GM12878 (cell line): ENCODE data around the gene MR1. TPM values are rescaled to one million over a fixed set of nuclear protein-coding genes. Genes with fewer than 3 reads are reported as not detected.

Source experiments
- BACH1 ChIP-seq: fragments of 450-650 bp; IDR thresholded peaks from 2 replicates; pipeline ENCODE4 v1.6.1; 2017; ENCODE audit warnings: mild to moderate bottlenecking, borderline replicate concordance
- CHD2 ChIP-seq: IDR thresholded peaks from 2 replicates; pipeline ENCODE4 v1.6.1; 2011; ENCODE audit warnings: low read depth, low read length, improper control_type of control experiment, borderline replicate concordance
- CREB1 ChIP-seq: IDR thresholded peaks from 2 replicates; pipeline ENCODE4 v1.6.1; 2012; ENCODE audit warnings: low read depth, mild to moderate bottlenecking, inconsistent platforms
- DPF2 ChIP-seq: fragments of 450-650 bp; IDR thresholded peaks from 2 replicates; pipeline ENCODE4 v1.6.1; 2017; ENCODE audit warnings: mild to moderate bottlenecking
- FOXK2 ChIP-seq: fragments of 450-650 bp; IDR thresholded peaks from 2 replicates; pipeline ENCODE4 v1.6.1; 2017; ENCODE audit warnings: mild to moderate bottlenecking, moderate library complexity
- HDAC6 ChIP-seq: fragments of 200-600 bp; sonication (generic); IDR thresholded peaks from one replicate; pipeline ENCODE4 v1.8.0; 2017; ENCODE audit warnings: antibody characterized with exemption; ENCODE audit not compliant: unreplicated experiment
- IKZF1 ChIP-seq: fragments of 450-650 bp; conservative IDR thresholded peaks from 2 replicates; pipeline ENCODE4 v1.6.1; 2017; ENCODE audit warnings: antibody characterized with exemption, mild to moderate bottlenecking
- LARP7 ChIP-seq: fragments of 450-650 bp; IDR thresholded peaks from 2 replicates; pipeline ENCODE4 v1.6.1; 2017; ENCODE audit warnings: mild to moderate bottlenecking
- NR2F1 ChIP-seq: fragments of 450-650 bp; conservative IDR thresholded peaks from 2 replicates; pipeline ENCODE4 v1.6.1; 2017; ENCODE audit warnings: mild to moderate bottlenecking
- NRF1 ChIP-seq: conservative IDR thresholded peaks from 2 replicates; pipeline ENCODE4 v1.6.1; 2011; ENCODE audit warnings: mild to moderate bottlenecking, low read depth, low read length, improper control_type of control experiment
- POLR2A ChIP-seq: IDR thresholded peaks from 2 replicates; pipeline ENCODE4 v1.6.1; 2011; ENCODE audit warnings: low read depth, mild to moderate bottlenecking, low read length
- PRDM15 ChIP-seq: fragments of 450-650 bp; formaldehyde crosslinking; IDR thresholded peaks from 2 replicates; pipeline ENCODE4 v1.4.0; 2020; ENCODE audit warnings: mild to moderate bottlenecking, moderate library complexity
- TAF1 ChIP-seq: IDR thresholded peaks from 2 replicates; pipeline ENCODE4 v1.6.1; 2011; ENCODE audit warnings: mild to moderate bottlenecking, low read depth, low read length, borderline replicate concordance
- TCF12 ChIP-seq: IDR thresholded peaks from 2 replicates; pipeline ENCODE4 v1.6.1; 2011; ENCODE audit warnings: low read depth, mild to moderate bottlenecking, low read length
- ZNF207 ChIP-seq: fragments of 450-650 bp; IDR thresholded peaks from 2 replicates; pipeline ENCODE4 v1.6.1; 2014; ENCODE audit warnings: antibody characterized with exemption, mild to moderate bottlenecking, borderline replicate concordance
- ZNF274 ChIP-seq: IDR thresholded peaks from one replicate; pipeline ENCODE4 v1.8.0; 2011; ENCODE audit not compliant: insufficient read length, insufficient read depth
- ZNF687 ChIP-seq: fragments of 450-650 bp; IDR thresholded peaks from 2 replicates; pipeline ENCODE4 v1.6.1; 2017; ENCODE audit warnings: mild to moderate bottlenecking, moderate library complexity
- polyA plus RNA-seq, 11 experiments: library from polyadenylated mRNA; depleted of rRNA in 4 of 11; unstranded in 6 of 11; stranded (reverse) in 5 of 11; fragments of >200 nt; fragmentation: Nextera tagmentation in 4 of 11; fragmentation: Illumina TruSeq in 1 of 11; extraction: Ambion mirVana in 4 of 11; extraction: Trizol in 1 of 11; gene quantifications; 1 replicate in 1 of 11; 2 replicates in 10 of 11; pipeline versions ENCODE4 v1.2.1 to v1.2.3, GENCODE V29; 2011 to 2016; ENCODE audit warnings: inconsistent platforms in 2 of 11, missing spikeins in 2 of 11, low read depth in 1 of 11
- total RNA-seq, 4 experiments: library from RNA; depleted of rRNA in 3 of 4; stranded (reverse); fragments of >200 nt in 3 of 4; fragmentation: Illumina TruSeq in 1 of 4; extraction: Trizol in 1 of 4; gene quantifications; 2 replicates each; pipeline versions ENCODE4 v1.2.1 to v1.2.3, GENCODE V29; 2013 to 2021
- TF ChIP-seq, protein P1 (sequence below): IDR thresholded peaks from 2 replicates; pipeline ENCODE4 v1.6.1; 2012; ENCODE audit warnings: low read depth, low read length, improper control_type of control experiment
- TF ChIP-seq, protein P2 (sequence below): fragments of 450-650 bp; conservative IDR thresholded peaks from 2 replicates; pipeline ENCODE4 v1.6.1; 2017; ENCODE audit warnings: mild to moderate bottlenecking, moderate library complexity

MR1 gene
- total and polyA plus RNA-seq, 10 of the 15 experiments (the other 5 are each of a cell fraction or from before 2014, with no cell fraction given): 24.7 to 65.9 (median 30.9) TPM

GRCh38 chr1:181105134-181106021, 71.6 kb downstream of the MR1 start (continued):
- no peak for TF ChIP-seq HDAC6
- TF ChIP-seq CHD2: 0 out of 2 replicates have a peak, but pooled peaks have one; percentile 45
- TF ChIP-seq POLR2A: peak; percentile 65
- peak; percentile 46; the same call in 1 of the 2 replicates for TF ChIP-seq TAF1
- TF ChIP-seq CREB1: no peak
- peak; percentile 13; the same call in 1 of the 2 replicates for TF ChIP-seq ZNF687
- TF ChIP-seq IKZF1: peak; percentile 81
- peak; percentile 74 for TF ChIP-seq NR2F1
- no peak for TF ChIP-seq PRDM15 (CRISPR knock-in tag)
- no peak for TF ChIP-seq ZNF274
- TF ChIP-seq BACH1: peak; percentile 32; the same call in 1 of the 2 replicates
- TF ChIP-seq, protein P1, sequence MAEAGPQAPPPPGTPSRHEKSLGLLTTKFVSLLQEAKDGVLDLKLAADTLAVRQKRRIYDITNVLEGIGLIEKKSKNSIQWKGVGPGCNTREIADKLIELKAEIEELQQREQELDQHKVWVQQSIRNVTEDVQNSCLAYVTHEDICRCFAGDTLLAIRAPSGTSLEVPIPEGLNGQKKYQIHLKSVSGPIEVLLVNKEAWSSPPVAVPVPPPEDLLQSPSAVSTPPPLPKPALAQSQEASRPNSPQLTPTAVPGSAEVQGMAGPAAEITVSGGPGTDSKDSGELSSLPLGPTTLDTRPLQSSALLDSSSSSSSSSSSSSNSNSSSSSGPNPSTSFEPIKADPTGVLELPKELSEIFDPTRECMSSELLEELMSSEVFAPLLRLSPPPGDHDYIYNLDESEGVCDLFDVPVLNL: no peak
- TF ChIP-seq, protein P2, sequence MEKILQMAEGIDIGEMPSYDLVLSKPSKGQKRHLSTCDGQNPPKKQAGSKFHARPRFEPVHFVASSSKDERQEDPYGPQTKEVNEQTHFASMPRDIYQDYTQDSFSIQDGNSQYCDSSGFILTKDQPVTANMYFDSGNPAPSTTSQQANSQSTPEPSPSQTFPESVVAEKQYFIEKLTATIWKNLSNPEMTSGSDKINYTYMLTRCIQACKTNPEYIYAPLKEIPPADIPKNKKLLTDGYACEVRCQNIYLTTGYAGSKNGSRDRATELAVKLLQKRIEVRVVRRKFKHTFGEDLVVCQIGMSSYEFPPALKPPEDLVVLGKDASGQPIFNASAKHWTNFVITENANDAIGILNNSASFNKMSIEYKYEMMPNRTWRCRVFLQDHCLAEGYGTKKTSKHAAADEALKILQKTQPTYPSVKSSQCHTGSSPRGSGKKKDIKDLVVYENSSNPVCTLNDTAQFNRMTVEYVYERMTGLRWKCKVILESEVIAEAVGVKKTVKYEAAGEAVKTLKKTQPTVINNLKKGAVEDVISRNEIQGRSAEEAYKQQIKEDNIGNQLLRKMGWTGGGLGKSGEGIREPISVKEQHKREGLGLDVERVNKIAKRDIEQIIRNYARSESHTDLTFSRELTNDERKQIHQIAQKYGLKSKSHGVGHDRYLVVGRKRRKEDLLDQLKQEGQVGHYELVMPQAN: peak; percentile 84
- peak; percentile 7; the same call in 1 of the 2 replicates for TF ChIP-seq LARP7
- TF ChIP-seq ZNF207: 0 out of 2 replicates have a peak, but pooled peaks have one; percentile 39
- no peak for TF ChIP-seq FOXK2
- TF ChIP-seq DPF2: peak; percentile 76
- peak; percentile 29; the same call in 1 of the 2 replicates for TF ChIP-seq NRF1
- TF ChIP-seq TCF12: peak; percentile 32; the same call in 1 of the 2 replicates
